ENCODE data around the gene LARP6.
A peak's percentile ranks its signal among the peaks of the same experiment; 100 is the strongest.

The LARP6 gene

DNA sequence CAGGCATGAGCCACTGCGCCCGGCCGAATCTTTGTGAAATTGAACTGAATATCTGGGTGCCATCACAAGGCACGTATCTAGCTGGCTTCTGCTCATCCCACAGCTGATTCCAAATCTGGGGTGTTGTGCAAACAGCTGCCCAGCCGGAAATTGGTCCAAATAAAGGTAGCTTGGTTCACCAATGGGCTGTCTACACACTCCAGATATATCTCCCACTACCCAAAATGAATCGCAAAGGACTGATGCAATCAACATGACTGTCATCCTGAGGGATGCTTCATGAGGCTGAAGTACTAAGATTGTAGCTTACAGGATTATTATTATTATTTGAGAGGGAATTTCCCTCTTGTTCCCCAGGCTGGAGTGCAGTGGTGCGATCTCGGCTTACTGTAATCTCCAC is 28.1 kb downstream of the LARP6 start:
- Histone ChIP-seq H3K9me3 (ENCODE audit: insufficient read depth, low read depth, low read length) (no peaks in the 10 kb centered on the region), H3K4me3 (ENCODE audit: low read length, poor library complexity, severe bottlenecking) (no peak overlapping the region), H3K27me3 (ENCODE audit: insufficient read depth, low read length, poor library complexity, severe bottlenecking) (no peaks in the 10 kb centered on the region), H3K36me3 (ENCODE audit: insufficient read depth, low read length) (no peaks in the 10 kb centered on the region), H2AFZ (ENCODE audit: low read length) (no peak overlapping the region), H3F3A (ENCODE audit: low read depth) (no peaks in the 10 kb centered on the region), H3K9ac (ENCODE audit: low read depth, low read length, poor library complexity, severe bottlenecking) (peak overlapping the region; percentile 65), H3K9me2 (replicated peaks; ENCODE audit: low read depth, low read length) (no peaks in the 10 kb centered on the region), H3K4me1 (ENCODE audit: insufficient read depth, low read length, poor library complexity, severe bottlenecking) (peaks cover 17% of the 10 kb centered on the region), H3K79me2 (ENCODE audit: insufficient read depth, low read length) (no peaks in the 10 kb centered on the region), H3K4me2 (ENCODE audit: low read depth, low read length, poor library complexity, severe bottlenecking) (no peak overlapping the region), H4K20me1 (ENCODE audit: insufficient read depth, low read length, poor library complexity, severe bottlenecking) (no peaks in the 10 kb centered on the region)
- no peak for TF ChIP-seq EZH2phosphoT487 (IDR thresholded peaks at IDR 0.05; ENCODE audit: borderline replicate concordance)
- TF ChIP-seq CTCF (conservative IDR thresholded peaks at IDR 0.05; ENCODE audit: low read length) = no peak

DNA sequence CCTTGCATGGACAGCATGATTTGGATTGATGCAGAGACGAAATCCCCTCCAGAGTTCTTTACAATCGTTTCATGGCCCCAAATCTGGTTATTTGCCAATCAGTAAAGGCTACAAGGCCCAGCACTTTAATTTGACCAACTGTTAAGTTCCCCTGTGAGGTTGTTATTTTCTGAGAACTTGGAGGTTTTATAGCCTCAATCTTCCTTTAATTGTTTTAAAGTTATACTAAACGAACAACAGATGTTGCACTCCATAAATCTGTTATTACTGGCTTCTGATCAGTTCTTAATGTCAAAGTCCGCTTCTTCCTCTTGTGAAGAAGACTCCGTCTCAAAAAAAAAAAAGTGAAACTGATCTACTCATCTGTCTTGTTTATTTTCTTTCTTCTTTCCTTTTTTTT is 30.8 kb downstream of the LARP6 start:
- Histone ChIP-seq H3K4me2 (ENCODE audit: low read depth, low read length, poor library complexity, severe bottlenecking) (no peak overlapping the region), H3K9me3 (ENCODE audit: insufficient read depth, low read depth, low read length) (no peaks in the 10 kb centered on the region), H3F3A (ENCODE audit: low read depth) (no peaks in the 10 kb centered on the region), H3K79me2 (ENCODE audit: insufficient read depth, low read length) (no peaks in the 10 kb centered on the region), H3K27me3 (ENCODE audit: insufficient read depth, low read length, poor library complexity, severe bottlenecking) (no peaks in the 10 kb centered on the region), H2AFZ (ENCODE audit: low read length) (no peak overlapping the region), H3K9ac (ENCODE audit: low read depth, low read length, poor library complexity, severe bottlenecking) (no peak overlapping the region), H4K20me1 (ENCODE audit: insufficient read depth, low read length, poor library complexity, severe bottlenecking) (no peaks in the 10 kb centered on the region), H3K36me3 (ENCODE audit: insufficient read depth, low read length) (no peaks in the 10 kb centered on the region), H3K4me3 (ENCODE audit: low read length, poor library complexity, severe bottlenecking) (no peak overlapping the region), H3K4me1 (ENCODE audit: insufficient read depth, low read length, poor library complexity, severe bottlenecking) (peaks cover 18% of the 10 kb centered on the region), H3K9me2 (replicated peaks; ENCODE audit: low read depth, low read length) (no peaks in the 10 kb centered on the region)
- TF ChIP-seq EZH2phosphoT487 (IDR thresholded peaks at IDR 0.05; ENCODE audit: borderline replicate concordance) (no peak), CTCF (conservative IDR thresholded peaks at IDR 0.05; ENCODE audit: low read length) (no peak)

DNA sequence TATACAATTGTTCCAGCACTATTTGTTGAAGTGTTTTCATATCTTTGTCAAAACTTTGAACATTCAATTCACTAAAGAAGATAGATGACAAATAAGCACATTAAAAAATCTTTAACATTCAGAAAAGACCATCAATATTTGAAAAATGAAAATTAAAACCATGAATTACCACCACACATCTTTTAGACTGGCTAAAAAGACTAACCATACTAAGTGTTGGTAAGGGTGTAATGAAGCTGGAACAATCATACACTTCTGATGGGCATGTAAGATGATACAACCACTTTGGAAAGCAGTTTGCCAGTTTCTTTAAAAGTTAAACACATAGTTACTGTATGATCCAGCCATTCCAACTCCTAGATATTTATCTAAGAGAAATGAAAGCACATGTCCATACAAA is 33.7 kb downstream of the LARP6 start:
- TF ChIP-seq CTCF (conservative IDR thresholded peaks at IDR 0.05; ENCODE audit: low read length) (no peak), EZH2phosphoT487 (IDR thresholded peaks at IDR 0.05; ENCODE audit: borderline replicate concordance) (no peak)
- H3K9ac ChIP-seq (ENCODE audit: low read depth, low read length, poor library complexity, severe bottlenecking) = no peak overlapping the region

More for the DNA sequence above, 33.7 kb downstream of the LARP6 start:
- H3K9me3 ChIP-seq (ENCODE audit: insufficient read depth, low read depth, low read length) = no peaks in the 10 kb centered on the region
- H3K9me2 ChIP-seq (replicated peaks; ENCODE audit: low read depth, low read length) = no peaks in the 10 kb centered on the region
- no peaks in the 10 kb centered on the region for H3K36me3 ChIP-seq (ENCODE audit: insufficient read depth, low read length)
- H3F3A ChIP-seq (ENCODE audit: low read depth) = no peaks in the 10 kb centered on the region
- no peaks in the 10 kb centered on the region for H3K27me3 ChIP-seq (ENCODE audit: insufficient read depth, low read length, poor library complexity, severe bottlenecking)
- no peak overlapping the region for H3K4me3 ChIP-seq (ENCODE audit: low read length, poor library complexity, severe bottlenecking)
- peaks cover 18% of the 10 kb centered on the region for H3K4me1 ChIP-seq (ENCODE audit: insufficient read depth, low read length, poor library complexity, severe bottlenecking)
- H4K20me1 ChIP-seq (ENCODE audit: insufficient read depth, low read length, poor library complexity, severe bottlenecking) = no peaks in the 10 kb centered on the region
- no peak overlapping the region for H3K4me2 ChIP-seq (ENCODE audit: low read depth, low read length, poor library complexity, severe bottlenecking)
- H2AFZ ChIP-seq (ENCODE audit: low read length) = no peak overlapping the region
- H3K79me2 ChIP-seq (ENCODE audit: insufficient read depth, low read length) = no peaks in the 10 kb centered on the region

All from Loucy (cell line).